SU-DHL-6 (cell line): Measurements from ENCODE around the gene ETV6.

Experiments
- CTCF ChIP-seq: fragments of 200-600 bp; sonication (generic); IDR thresholded peaks from one replicate; pipeline ENCODE4 v1.5.1; 2017; ENCODE audit warnings: antibody characterized with exemption, mild to moderate bottlenecking, low read length, moderate library complexity; ENCODE audit not compliant: insufficient read depth, poor library complexity, severe bottlenecking
- EZH2phosphoT487 ChIP-seq: fragments of 200-600 bp; sonication (generic), shearing (Covaris generic); conservative IDR thresholded peaks from 2 replicates; pipeline ENCODE4 v1.6.1; 2018; ENCODE audit warnings: mild to moderate bottlenecking, antibody characterized with exemption, low read length, moderate library complexity, mixed read lengths

GRCh38 chr12:11728154-11728755, 78.8 kb downstream of the ETV6 start:
- no peak for TF ChIP-seq CTCF
- TF ChIP-seq EZH2phosphoT487: no peak
